CD4-positive, alpha-beta T cell treated with Interleukin-15 for 1 hour (primary cell): ENCODE data around the gene SPATA19.
"Not testable (repeated sequence)": the region's sequence is repeated elsewhere in the genome, so short reads cannot be mapped to it uniquely, and the experiment has no call there.

ENCODE experiments used
- DNase-seq: peaks from one replicate; pipeline ENCODE4 v3.0.0-alpha.2; 2020

The SPATA19 gene

GRCh38 chr11:133845413-133845812 lies at the start of gene SPATA19:
Gene SPATA19, minus strand, starts transcription at chr11:133845513. Its CDS starts 67 bp downstream, at chr11:133845446.
- no peak for DNase-seq

DNA sequence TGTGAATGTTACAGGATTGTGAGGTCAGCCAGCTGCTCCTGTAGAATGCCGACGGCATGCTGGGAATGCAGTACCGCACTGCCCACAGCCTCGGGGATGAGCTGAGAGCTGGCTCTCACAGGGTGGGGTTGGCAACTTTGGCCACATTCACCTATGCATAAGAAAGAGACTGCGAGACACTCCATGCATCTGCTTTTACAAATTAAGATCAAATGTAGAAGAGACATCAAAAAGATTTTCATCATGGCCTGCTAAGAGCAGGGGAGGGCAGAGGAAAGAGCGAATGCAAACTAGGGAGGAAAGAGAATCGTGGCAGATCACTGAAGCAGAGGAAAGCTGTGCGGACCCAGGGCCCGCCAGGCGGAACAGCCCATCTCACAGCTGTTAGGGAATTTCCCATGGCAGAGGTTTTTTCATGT lies 49.8 kb upstream of the SPATA19 start:
- DNase-seq = no peak

- no peak for DNase-seq
Measured at GRCh38 chr11:133893381-133893780, 48.1 kb upstream of the SPATA19 start.

- DNase-seq = no peak
Measured at GRCh38 chr11:133892584-133893380, 47.5 kb upstream of the SPATA19 start.

- DNase-seq = no peak
Measured at GRCh38 chr11:133892126-133892525, 46.8 kb upstream of the SPATA19 start.

DNA sequence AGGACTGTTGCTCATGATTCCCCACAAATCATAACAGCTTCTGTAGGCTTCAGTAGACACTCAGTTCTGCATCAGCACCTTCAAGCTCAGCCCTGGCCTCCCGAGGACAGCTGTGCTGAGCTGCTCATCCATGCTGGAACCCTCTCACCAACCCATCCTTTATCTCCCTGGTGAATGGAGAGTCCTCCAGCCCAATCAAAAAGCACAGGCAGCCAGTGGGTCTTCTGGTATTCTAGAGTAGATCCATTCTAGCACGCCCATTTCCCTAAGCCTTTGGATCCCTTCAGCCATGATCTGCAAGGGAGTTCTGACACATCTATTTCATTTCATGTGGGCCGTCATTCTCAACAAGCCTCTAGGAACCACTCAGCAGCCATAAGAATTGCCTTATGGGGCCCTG lies 44.6 kb upstream of the SPATA19 start:
- DNase-seq = no peak

- no peak for DNase-seq
Measured at GRCh38 chr11:133889188-133889587, 43.9 kb upstream of the SPATA19 start.

GRCh38 chr11:133887692-133888332 lies 42.5 kb upstream of the SPATA19 start:
- no peak for DNase-seq

DNA sequence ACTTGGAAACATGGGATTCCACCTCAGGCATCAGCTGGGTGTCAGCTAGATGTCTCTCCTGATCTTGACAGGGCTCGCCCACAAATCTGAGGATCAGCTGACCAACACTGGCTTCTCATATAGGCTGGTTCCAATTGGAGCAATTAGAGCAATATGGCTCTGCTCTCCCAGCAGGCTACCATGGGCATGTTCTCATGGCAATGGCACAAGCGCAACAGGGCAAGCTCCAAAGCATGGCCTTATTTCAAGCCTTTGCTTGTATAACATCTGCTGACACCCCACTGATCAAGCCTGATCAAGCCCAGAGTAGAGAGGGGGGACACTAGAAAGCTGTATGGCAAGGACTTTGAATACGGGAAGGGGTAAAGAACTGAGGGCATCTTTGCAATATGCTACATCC lies 40.7 kb upstream of the SPATA19 start:
- DNase-seq = no peak

GRCh38 chr11:133872160-133872559 lies 26.8 kb upstream of the SPATA19 start:
- no peak for DNase-seq

DNA sequence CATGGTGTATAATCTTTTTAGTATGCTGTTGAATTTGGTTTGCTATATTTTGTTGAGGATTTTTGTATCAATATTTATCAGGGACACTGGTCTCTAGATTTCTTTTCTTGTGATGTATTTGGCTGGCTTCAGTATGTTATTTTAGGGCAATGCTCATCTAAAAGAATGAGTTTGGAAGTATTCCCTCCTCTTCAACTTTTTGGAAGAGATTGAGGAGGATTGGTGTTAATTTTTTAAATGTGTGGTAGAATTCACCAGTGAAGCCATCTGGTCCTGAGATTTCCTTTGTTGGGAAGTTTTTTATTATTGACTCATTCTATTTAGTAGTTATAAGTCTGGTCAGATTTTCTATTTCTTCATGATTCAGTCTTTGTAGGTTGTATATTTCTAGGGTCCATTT lies 22.1 kb upstream of the SPATA19 start:
- no peak for DNase-seq

DNA sequence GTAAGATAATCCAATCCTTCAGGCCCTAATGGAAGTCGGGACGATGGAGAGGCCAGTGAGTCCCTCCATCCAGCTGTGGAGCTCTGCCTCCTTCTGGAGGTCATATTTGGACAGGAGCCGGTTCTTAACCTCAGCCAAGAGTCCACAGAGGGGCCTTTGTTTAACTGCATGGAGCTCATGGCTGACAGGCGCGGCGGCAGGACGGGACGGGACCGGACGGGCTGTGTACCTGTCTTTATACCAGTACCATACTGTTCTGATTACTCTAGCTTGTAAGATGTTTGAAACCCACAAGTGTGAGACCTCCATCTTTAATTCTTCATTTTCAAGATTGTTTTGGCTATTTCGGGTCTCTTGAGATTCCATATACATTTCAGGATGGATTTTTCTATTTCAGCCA lies 20.2 kb upstream of the SPATA19 start:
- DNase-seq = no peak

DNA sequence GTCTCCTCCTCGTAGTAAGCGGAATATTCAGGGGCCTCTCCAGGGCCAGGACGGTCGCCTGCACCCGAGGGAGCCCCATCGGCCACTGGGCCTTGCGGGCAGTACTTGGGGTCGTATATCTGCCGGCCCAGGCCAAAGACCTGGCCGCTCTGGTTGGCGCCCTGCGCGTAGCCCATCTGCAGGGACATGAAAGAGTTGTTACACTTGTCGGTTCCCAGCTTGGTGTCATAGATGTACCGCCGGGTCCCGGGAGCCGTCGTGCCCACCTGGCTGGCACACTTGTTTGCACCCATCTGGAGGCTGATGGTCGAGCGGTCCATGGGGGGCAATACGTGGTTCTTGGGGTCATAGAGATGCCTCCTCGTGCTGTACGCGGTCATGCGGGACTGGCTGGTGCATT lies 19.4 kb upstream of the SPATA19 start:
- DNase-seq = no peak

DNA sequence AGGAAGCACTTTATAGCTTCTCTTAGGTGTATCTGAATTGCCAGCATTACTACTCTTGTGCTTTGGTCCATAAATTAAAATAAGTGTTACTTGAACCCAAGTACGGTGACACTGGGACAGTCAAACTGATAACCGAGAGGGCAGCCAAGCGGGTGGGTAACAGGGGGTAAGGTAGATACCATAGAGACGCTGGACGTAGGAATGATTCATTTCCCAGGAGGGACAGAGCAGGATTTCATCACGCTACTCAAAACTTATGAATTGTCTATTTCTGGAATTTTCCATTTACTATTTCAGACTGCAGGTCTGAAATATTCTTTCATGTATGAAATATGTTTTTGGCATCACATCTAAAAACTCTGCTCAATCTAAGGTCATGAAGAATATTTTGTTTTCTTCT lies 14.8 kb upstream of the SPATA19 start:
- no peak for DNase-seq

GRCh38 chr11:133854330-133854960 lies 9.1 kb upstream of the SPATA19 start:
- not testable (repeated sequence) for DNase-seq

- DNase-seq = no peak
Measured at GRCh38 chr11:133844217-133844616, 1.1 kb downstream of the SPATA19 start.

DNA sequence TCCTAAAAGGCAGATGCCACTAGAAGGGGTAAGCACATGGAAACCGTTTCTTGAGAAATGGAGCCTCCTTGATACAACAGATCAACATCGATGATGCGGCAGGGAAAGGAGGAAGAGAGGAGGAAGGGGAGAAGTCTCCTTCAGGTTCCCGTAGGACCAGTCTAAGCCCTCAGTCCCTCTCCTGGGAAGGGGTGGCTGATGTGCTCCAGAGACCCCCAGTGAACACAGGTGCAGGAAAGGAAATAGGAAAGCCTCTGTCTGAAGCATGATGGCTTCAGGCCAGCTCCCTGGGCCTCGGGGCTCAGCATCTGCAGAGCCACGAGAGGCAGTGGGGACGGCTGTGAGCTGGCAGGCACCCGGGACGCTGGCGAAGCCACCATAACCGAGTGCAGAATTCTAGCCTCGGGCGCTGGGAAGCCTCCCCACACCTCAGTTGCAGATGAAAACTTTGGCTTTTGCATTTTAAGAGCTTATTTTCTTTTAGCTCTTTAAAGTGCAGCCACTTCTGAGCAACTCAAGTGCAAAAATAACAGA lies 1.8 kb downstream of the SPATA19 start:
- DNase-seq = no peak

DNA sequence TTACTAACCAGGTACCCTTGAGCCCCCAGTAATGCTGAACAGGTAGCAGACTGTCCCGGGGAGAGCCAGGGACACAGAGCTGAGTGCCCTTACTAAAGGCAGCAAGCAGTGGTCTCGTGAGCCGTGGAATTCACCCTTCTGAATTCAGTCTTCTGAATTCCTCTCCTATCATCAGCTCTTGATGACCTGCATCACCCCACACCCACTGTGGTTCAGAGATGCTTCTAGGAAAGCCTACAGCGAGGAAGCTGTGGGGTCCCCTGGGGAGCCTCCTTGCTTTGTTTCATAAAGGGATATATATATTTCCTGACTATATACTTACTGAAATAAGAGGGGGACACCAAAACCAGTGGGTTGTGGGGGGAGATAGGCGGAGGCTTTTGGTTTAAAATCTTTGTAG lies 2.6 kb downstream of the SPATA19 start:
- no peak for DNase-seq

GRCh38 chr11:133842053-133842452 lies 3.3 kb downstream of the SPATA19 start:
- DNase-seq = no peak

GRCh38 chr11:133841279-133842043 lies 3.9 kb downstream of the SPATA19 start:
- DNase-seq = no peak

- DNase-seq = no peak
Measured at GRCh38 chr11:133840479-133840941, 4.8 kb downstream of the SPATA19 start.

- no peak for DNase-seq
Measured at GRCh38 chr11:133835593-133836548, 9.4 kb downstream of the SPATA19 start.
